HG03039 (cell line): ENCODE measurements around the gene CBFA2T2.
"Not testable (repeated sequence)": the region's sequence is repeated elsewhere in the genome, so short reads cannot be mapped to it uniquely, and the experiment has no call there.

ENCODE experiments used
- ATAC-seq: cut with Tn5 transposase; IDR thresholded peaks from one replicate; pipeline ENCODE4 v1.9.1; 2021; ENCODE audit warnings: mild to moderate bottlenecking, moderate library complexity; ENCODE audit not compliant: unreplicated experiment

CBFA2T2 gene

DNA sequence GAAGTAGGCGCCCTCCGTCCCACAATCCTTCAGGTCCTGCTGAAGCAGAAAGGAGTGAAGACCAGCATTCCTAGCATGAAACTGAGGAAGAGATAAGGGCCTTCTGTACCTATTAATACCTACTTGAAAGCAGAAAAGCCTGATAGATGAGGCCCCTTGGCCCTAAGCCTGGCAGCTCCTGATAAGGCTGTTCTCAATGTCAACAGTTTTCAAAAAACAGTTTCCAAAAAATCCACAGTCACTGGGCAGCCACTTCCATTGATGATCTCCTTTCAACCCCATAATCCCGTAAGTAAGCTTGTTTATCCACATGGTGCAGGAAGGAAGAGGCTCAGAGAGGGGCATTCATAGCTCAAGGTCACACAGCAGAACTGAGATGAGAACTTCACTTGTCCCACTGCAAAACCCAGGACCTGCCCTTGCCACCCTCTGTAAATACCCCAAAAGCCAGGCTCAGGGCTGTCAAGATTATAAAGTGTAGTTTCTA lies 199.1 kb downstream of the CBFA2T2 start:
- no peak for ATAC-seq

DNA sequence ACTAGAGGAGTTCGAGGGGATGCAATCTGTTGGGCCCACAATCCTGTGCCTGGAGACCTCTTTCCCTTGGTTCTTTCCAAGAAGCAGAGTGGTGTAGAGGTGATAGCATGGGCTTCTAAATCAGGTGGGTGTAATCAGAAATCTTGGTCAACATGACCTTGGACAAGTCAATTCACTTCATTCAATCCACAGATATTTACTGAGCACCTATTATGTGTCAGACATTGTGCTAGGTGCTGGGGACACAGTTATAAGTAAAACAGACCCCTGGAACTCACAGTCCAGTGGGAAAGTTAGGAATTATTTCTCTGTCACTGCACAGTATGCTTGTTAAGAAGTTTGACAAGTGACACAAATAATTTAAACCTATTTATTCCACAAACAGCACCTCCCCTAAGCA lies 199.6 kb downstream of the CBFA2T2 start:
- ATAC-seq = no peak

DNA sequence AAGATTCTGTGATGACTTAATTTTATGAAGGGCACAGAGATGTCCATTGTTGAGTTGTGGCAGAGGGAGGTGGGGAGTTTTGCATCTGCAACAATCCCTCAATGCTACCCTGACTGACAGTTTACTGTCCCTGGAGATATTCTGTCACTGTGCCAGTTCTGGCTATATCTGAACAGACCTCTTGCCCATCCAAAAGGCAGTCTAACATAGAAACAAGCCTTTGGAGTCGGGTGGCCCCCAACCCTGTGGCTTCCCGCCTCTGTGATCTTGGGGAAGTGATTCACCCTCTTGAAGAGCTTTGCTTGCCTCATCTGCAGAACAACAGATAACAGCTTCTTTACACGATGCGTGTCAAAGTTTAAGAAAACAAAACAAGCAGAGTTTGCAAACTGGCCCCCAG lies 200.1 kb downstream of the CBFA2T2 start:
- ATAC-seq = no peak

DNA sequence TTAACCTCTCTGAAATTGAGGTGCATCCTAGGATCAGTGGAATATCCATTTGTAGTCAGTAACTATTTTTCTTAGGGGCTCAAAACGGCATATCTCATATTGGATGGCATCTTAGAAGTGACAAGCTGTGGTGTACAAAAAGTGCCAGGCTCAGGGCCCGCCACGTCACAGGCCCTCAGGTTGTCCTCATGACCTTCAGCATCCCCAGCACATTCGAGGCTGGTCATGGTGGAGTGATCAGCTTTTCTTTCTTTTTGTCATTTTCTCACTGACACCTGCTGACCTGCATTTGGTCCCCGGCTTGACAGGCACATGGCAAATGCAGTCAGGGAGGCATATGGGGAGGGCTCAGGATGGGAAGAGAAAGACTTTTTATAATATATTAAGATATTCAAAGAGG lies 203.4 kb downstream of the CBFA2T2 start:
- no peak for ATAC-seq

DNA sequence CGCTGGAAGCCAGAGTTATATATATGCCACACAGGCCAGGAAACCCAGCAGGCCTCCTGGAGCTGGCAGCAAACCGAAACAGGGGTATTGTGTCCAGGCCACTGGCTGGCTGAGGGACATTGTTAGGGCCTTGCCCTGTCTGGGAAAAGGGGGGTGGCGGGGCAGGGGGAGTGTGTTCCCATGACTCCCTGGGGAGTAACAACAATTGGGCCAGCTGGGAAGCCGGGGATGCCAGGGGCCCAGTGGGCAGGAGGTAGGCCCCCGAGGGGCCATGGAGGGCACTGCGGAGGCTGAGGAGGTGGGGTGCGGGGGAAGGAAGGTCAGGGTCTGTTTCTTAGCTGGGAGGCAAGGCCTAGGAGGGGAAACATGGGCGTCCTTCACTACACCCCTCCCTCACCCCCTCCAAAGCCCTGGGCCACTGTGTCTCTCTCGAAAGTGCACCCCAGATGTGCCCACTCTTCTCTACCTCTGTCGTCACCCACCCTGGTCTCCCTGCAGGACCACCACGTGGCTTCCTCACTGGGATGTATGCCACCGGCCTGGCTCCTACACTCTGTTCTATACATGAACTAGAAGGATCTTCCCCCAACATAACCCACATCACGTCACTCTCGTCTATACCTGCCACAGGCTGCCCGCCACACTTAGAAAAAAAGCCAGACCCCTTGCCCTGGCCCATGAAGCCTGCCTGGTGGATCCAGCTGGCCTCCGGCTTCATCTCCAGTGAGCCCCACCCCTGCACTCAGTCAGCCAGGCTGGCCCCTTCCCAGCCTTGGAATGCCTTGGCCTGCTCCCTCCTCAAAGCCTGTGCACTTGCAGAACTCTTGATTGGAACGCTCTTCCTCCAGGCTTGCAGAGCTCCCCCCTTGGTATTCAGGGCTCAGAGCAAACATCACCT lies 204.1 kb downstream of the CBFA2T2 start:
- ATAC-seq = no peak

DNA sequence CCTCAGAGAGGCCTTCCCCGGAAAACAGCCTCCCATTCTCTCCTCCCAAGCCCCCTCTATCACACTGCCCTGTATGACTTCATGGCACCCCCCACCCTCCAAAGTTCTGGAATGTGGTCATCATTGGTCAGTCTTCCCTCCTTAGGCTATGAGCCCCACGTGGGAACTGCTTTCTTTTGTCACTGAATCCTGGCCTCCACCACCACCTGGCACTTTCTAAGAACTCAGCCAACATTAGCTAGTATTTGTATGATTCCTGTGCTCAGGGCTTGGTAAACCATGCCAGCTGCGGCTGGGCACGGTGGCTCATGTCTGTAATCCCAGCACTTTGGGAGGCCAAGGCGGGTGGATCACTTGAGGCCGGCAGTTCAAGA lies 204.7 kb downstream of the CBFA2T2 start:
- ATAC-seq = no peak

DNA sequence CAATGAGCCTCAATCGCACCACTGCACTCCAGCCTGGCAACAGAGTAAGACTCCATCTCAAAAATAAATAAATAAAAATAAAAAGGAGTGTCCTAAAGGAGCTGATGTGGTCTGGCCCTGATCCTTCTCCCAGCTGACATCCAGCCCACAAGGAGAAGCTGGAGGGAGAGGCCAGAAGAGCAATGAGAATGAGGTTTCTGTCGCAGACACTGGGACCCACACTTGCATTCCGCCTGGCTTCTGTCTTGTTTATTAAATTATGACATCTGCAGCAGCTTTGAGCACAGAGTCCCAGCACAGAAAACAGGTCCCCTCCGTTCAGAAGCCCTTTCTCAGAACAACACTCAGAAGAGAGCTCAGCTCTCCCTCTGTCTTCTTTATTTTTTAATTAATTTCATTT lies 206.6 kb downstream of the CBFA2T2 start:
- ATAC-seq = no peak

DNA sequence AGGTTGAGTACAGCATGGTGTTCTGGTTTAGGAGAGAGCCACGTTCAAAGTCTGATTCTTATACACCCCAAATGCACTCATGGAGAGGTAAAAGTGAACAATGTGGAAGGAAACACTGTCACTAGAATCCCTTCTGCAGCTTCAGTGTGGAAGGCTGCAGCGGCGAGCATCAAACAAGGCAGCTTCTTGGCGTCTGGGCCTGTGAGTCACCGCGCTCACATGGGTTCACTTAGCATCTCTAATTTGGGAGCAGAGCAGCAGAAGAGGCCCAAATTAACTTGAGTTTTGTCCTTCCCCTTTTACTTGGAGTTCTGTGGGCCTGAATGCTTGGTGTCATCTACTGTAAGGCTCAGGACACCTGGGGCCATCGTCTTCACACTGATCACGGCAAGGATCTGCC lies 207.2 kb downstream of the CBFA2T2 start:
- no peak for ATAC-seq

DNA sequence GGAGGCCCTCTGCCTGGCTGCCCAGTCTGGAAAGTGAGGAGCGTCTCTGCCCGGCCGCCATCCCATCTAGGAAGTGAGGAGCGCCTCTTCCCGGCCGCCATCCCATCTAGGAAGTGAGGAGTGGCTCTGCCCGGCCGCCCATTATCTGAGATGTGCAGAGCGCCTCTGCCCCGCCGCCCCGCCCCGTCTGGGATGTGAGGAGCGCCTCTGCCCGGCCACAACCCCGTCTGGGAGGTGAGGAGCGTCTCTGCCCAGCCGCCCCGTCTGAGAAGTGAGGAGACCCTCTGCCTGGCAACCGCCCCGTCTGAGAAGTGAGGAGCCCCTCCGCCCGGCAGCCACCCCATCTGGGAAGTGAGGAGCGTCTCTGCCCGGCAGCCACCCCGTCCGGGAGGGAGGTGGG lies 209.1 kb downstream of the CBFA2T2 start:
- ATAC-seq = not testable (repeated sequence)
